Mucosa of stomach (tissue), 1 donor: Measurements from ENCODE around the gene EXOSC7.
"Not testable (repeated sequence)": the region's sequence is repeated elsewhere in the genome, so short reads cannot be mapped to it uniquely, and the experiment has no call there.

Experiments used
- H3K27me3 ChIP-seq: one replicate; pipeline ENCODE4 v1.7.0; 2013; ENCODE audit warnings: mild to moderate bottlenecking, low read length; ENCODE audit not compliant: control insufficient read depth, insufficient read depth
- H3K36me3 ChIP-seq: one replicate; pipeline ENCODE4 v1.7.0; 2013; ENCODE audit warnings: low read length; ENCODE audit not compliant: control insufficient read depth, insufficient read depth
- H3K4me1 ChIP-seq: one replicate; pipeline ENCODE4 v1.7.0; 2013; ENCODE audit warnings: mild to moderate bottlenecking, low read length; ENCODE audit not compliant: control insufficient read depth, insufficient read depth
- H3K4me3 ChIP-seq: one replicate; pipeline ENCODE4 v1.7.0; 2013; ENCODE audit warnings: low read length
- H3K9ac ChIP-seq: one replicate; pipeline ENCODE4 v1.7.0; 2013; ENCODE audit warnings: mild to moderate bottlenecking, low read length, moderate library complexity
- H3K9me3 ChIP-seq: one replicate; pipeline ENCODE4 v1.7.0; 2013; ENCODE audit warnings: mild to moderate bottlenecking, low read length, moderate library complexity; ENCODE audit not compliant: control insufficient read depth
- donor health status: Pancreatic carcinoma.

Gene EXOSC7

DNA sequence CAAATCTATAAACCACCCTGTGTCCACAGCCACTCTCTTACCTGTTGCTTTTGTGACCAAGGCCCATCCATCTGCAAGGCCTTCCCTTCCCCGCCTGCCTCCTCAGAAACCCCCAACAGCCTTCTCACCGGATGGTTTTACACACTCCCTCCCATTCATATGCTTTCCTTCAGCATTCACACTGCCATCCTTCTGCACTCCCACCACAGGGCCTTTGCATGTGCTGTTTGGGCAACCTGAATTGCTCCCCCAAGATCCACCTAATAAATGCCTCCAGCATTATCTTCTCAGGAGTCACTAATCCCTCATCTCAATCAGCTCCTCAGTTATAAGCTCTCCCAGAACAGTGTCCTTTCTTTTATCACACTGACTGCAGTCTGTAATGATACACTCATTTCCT lies 56.1 kb downstream of the EXOSC7 start:
- Histone ChIP-seq H3K9ac (no peak overlapping the region), H3K36me3 (no peaks in the 10 kb centered on the region), H3K4me1 (peaks cover 18% of the 10 kb centered on the region), H3K9me3 (no peaks in the 10 kb centered on the region), H3K4me3 (no peak overlapping the region), H3K27me3 (peaks cover 23% of the 10 kb centered on the region)

DNA sequence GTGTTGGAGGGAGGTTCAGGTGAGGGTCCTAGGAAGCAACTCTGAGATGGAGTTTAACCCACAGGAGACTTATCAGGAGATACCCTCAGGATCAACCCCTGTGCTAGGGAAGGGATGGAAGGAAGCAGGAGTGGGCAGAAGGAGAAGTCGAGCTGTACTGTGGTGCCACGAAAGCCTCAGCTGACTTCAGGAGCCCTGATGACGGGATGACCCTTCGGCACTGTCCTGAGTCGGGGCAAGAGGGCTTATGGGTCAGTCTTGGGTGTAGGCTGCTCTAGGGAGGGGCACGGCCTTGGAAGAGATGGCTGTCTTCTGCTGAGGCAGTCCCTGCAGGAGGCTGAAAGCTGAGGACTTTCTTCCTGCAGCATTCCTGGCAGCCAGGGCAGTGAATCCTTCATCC lies 57.7 kb downstream of the EXOSC7 start:
- H3K36me3 ChIP-seq, result no peaks in the 10 kb centered on the region
- peaks cover 18% of the 10 kb centered on the region for H3K4me1 ChIP-seq

DNA sequence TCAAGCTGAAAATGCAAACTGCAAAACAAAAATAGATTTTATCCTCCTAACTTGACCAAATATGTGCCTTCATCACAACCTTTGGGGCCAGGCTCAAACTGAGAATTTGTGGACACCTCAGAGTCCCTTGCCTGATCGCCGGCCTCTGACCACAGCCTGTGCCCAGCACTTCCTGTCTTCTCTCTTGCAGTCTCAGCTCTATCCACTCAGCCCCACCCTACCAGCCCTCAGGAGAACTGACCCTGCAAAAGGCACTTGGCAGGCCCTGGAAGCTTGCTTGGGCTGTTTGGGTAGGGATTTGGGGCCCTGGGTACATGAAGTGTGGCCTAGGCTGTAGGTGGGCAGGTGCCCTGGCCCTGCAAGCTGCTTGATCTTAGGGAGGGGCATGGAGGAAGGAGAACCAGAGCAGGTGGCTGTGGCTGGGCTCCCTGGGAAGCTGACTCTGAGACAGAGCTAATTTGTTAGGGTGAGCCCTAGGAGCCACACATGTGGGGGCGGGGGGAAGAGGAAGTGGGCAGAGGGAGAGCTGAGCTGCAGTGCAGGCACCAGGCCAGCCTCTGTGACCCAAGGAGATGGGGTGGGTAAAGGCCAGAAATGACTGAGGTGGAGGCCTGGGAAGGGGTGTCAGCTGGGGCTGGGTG lies 58.7 kb downstream of the EXOSC7 start:
- Histone ChIP-seq H3K27me3 (peaks cover 27% of the 10 kb centered on the region), H3K4me1 (peaks cover 18% of the 10 kb centered on the region), H3K36me3 (no peaks in the 10 kb centered on the region), H3K9ac (no peak overlapping the region), H3K9me3 (no peaks in the 10 kb centered on the region), H3K4me3 (no peak overlapping the region)

More for the DNA sequence above, 57.7 kb downstream of the EXOSC7 start:
- no peaks in the 10 kb centered on the region for H3K9me3 ChIP-seq
- H3K9ac ChIP-seq, result no peak overlapping the region
- peaks cover 27% of the 10 kb centered on the region for H3K27me3 ChIP-seq
- no peak overlapping the region for H3K4me3 ChIP-seq

DNA sequence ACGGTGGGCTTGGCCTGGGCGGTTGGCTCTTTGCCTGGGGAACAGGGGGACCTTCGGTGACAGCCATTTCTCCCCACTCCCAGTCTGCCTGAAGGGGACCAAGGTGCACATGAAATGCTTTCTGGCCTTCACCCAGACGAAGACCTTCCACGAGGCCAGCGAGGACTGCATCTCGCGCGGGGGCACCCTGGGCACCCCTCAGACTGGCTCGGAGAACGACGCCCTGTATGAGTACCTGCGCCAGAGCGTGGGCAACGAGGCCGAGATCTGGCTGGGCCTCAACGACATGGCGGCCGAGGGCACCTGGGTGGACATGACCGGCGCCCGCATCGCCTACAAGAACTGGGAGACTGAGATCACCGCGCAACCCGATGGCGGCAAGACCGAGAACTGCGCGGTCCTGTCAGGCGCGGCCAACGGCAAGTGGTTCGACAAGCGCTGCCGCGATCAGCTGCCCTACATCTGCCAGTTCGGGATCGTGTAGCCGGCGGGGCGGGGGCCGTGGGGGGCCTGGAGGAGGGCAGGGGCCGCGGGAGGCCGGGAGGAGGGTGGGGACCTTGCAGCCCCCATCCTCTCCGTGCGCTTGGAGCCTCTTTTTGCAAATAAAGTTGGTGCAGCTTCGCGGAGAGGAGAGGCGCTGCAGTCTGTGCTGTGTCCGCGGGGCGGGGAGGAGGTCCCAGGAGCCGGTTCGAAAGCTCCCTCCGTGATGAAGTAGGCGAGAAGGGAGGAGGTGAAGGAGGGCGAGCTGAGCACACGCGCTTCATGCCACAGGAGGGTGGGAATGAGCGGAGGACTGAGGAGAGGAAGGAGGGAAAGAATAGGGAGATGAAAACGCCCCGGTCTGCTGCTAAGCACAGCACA lies 59.6 kb downstream of the EXOSC7 start:
- Histone ChIP-seq H3K9me3 (no peaks in the 10 kb centered on the region), H3K36me3 (no peaks in the 10 kb centered on the region), H3K27me3 (peaks cover 27% of the 10 kb centered on the region), H3K4me3 (no peak overlapping the region), H3K9ac (no peak overlapping the region), H3K4me1 (peaks cover 18% of the 10 kb centered on the region)

DNA sequence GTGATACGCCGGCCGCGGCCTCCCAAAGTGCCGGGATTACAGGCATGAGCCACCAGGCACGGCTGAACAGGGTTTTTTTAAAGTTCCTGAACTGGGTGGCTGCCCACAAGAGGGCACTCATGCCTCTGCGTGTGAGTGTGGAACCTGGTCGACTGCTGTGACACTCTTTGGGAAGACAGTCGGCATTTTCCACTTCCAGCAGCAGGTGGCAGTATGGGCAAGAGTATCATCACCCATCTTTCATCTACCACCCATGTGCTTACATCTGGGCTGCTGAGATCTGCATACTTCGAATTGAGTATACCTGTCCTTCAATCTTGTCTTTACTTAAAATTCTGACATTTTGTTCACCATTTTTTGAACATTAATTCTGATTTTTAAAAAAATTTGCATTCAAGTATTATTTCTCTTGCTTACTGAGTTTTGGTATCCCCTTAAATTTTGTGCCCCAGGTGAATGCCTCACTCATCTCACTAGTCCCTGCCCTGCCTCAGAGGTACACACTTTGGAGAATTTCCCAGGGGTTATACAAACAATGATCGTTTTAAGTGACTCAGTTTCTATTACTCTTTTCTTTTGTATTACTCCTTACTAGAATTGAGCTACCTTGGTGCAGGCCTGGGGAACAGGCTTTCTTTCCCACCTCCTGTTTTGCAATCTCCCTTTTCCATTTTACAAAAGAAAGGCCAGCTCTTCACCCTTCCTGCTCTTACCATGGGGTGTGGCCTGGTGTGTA lies 61.8 kb downstream of the EXOSC7 start:
- peaks cover 22% of the 10 kb centered on the region for H3K4me1 ChIP-seq
- no peaks in the 10 kb centered on the region for H3K36me3 ChIP-seq
- H3K27me3 ChIP-seq, result peaks cover 27% of the 10 kb centered on the region
- no peak overlapping the region for H3K4me3 ChIP-seq
- H3K9ac ChIP-seq, result no peak overlapping the region
- no peaks in the 10 kb centered on the region for H3K9me3 ChIP-seq

DNA sequence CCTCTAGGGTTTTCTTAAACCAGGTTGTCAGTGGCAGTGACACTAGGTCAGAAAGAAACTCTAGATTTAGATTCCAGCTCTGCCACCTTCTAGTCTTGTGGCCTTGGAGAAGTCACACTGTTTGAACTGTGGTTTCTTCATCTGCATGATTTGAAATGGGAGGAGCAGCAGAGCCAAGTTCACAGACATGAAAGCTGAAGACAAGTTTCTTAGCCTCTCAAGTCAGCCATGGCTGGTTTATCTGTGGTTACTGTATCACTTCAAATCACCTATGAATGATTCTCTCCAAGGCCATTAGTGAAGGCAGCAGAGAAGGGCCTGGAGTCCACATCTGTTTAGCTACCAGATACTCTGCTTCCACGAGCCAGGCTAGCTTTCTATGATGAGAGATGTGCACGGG lies 65.6 kb downstream of the EXOSC7 start:
- H3K9me3 ChIP-seq, result no peaks in the 10 kb centered on the region
- no peak overlapping the region for H3K9ac ChIP-seq
- peaks cover 6% of the 10 kb centered on the region for H3K4me1 ChIP-seq
- no peak overlapping the region for H3K4me3 ChIP-seq
- H3K36me3 ChIP-seq, result no peaks in the 10 kb centered on the region
- peaks cover 9% of the 10 kb centered on the region for H3K27me3 ChIP-seq

DNA sequence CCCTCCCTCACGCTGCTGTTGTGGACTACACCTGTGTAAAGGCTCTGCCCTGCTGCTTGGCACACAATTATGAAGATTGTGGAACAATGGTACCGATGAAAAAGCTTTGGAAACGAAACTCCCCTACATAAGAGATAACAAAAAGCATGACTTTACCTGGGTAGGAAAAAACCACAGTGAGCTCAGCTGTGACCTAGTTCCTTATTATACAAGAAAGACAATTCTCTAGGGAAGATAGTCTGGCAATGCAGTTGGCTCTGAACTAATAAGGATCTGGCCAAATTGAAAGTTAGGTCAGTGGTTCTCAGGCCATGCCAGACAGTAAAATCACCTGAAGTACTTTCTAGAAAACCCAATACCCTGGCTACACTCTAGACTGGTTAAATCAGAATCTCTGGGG lies 66.1 kb downstream of the EXOSC7 start:
- Histone ChIP-seq H3K4me1 (peaks cover 4% of the 10 kb centered on the region), H3K9me3 (no peaks in the 10 kb centered on the region), H3K27me3 (peaks cover 4% of the 10 kb centered on the region), H3K4me3 (no peak overlapping the region), H3K36me3 (no peaks in the 10 kb centered on the region), H3K9ac (no peak overlapping the region)

DNA sequence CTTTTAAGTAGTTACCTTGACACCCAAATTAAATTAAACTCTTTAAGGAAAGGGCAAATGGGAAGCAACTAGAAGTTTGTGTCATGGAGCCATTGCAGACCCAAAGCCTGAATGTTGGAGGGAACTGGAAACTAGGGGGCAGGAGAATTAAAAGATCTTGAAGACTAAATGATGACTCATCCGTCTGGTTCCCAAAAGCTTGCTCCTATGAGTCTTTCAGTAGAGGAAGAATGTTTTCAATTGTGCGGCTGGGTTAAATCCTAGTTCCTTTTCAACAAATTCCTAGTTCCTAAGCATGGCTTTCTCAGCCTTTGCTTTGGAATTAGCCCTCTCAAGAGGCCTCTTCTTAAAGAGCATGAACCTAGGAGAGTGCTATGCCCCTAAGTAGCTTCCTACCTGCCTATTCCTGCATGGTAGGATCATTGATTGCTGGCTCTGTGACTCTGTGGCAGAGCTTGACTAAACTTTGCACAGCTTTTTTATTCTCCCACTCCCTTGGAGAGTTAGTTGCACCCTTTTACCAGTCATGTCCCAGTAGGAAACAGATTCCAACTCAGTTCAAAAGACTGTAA lies 67.8 kb downstream of the EXOSC7 start:
- no peaks in the 10 kb centered on the region for H3K9me3 ChIP-seq
- H3K4me3 ChIP-seq, result no peak overlapping the region

DNA sequence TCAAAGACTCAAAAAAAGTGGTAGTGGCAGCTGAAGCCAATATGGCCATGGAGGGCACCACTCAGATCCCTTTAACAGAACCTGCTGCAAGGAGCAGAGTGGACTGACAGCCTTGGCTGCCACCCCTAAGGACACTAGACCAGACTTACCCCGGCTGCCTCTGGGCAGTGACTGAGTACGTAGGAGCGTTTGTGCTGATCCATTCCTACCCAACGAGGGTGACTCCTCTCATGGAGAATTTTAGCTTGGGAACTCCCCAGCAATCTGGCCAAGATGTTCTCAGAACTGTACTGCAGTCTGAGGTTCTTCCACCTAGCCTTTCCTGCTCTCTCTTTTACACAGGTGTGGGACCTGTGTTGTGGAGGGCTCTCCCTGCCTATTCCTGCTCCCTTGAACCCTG lies 72.2 kb downstream of the EXOSC7 start:
- Histone ChIP-seq H3K9ac (no peak overlapping the region), H3K4me1 (no peaks in the 10 kb centered on the region), H3K4me3 (no peak overlapping the region), H3K36me3 (no peaks in the 10 kb centered on the region), H3K9me3 (no peaks in the 10 kb centered on the region), H3K27me3 (peaks cover 4% of the 10 kb centered on the region)

More for the DNA sequence above, 67.8 kb downstream of the EXOSC7 start:
- peaks cover 4% of the 10 kb centered on the region for H3K27me3 ChIP-seq
- no peak overlapping the region for H3K9ac ChIP-seq
- H3K36me3 ChIP-seq, result no peaks in the 10 kb centered on the region
- peaks cover 4% of the 10 kb centered on the region for H3K4me1 ChIP-seq

DNA sequence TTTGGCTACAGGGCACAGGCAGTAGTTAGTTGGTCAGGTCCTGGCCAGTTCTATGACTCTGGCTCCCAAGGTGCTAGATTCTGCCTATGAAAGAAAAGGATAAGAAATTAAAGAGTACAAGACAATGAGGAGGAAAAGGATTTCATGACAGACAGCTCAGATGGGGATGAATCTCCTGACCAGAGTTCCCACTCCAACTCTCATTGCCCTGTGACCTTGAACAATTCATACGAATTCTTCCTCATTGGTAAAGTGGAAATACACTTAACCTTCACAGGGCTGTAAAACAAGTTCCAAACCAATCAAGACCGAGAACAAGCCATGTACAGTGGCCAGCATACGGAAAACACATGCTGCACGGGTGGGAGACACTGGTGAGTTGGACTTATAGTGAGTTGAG lies 73.8 kb downstream of the EXOSC7 start:
- no peaks in the 10 kb centered on the region for H3K36me3 ChIP-seq
- no peaks in the 10 kb centered on the region for H3K9me3 ChIP-seq
- H3K4me3 ChIP-seq, result no peak overlapping the region
- no peak overlapping the region for H3K9ac ChIP-seq
- peaks cover 4% of the 10 kb centered on the region for H3K27me3 ChIP-seq
- H3K4me1 ChIP-seq, result no peaks in the 10 kb centered on the region

DNA sequence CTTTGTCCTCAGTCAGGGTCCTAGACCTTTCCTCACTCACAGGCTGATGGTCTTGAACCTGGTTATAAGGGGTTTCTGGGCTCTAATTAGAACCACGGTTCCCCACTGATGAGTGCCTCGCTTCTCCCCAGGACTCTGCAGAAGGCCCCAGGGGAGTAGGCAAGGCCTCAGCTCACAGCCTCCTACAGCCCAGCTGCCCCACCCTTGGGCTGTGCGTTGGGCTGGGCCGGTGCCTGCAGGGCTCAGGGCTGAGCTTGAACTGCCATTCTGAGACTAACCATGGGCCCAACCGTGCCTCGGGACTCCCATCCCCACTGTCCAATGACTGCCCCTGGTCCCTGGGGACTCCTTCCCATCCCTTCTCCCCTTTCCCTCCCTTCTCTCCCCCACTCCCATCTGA lies 75.6 kb downstream of the EXOSC7 start:
- no peaks in the 10 kb centered on the region for H3K9me3 ChIP-seq
- H3K36me3 ChIP-seq, result no peaks in the 10 kb centered on the region
- no peak overlapping the region for H3K4me3 ChIP-seq

DNA sequence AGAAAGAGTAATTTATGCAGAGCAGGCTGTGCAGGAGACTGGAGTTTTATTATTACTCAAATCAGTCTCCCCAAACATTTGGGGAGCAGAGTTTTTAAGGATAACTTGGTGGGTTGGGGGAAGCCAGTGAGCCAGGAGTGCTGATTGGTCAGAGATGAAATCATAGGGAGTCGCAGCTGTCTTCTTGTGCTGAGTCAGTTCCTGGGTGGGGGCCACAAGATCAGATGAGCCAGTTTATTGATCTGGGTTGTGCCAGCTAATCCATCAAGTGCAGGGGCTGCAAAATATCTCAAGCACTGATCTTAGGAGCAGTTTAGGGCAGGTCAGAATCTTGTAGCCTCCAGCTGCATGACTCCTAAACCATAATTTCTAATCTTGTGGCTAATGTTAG lies 77.8 kb downstream of the EXOSC7 start:
- not testable (repeated sequence) for H3K4me3 ChIP-seq, H3K4me1 ChIP-seq, H3K9me3 ChIP-seq, H3K9ac ChIP-seq, H3K27me3 ChIP-seq, H3K36me3 ChIP-seq

More for the DNA sequence above, 75.6 kb downstream of the EXOSC7 start:
- Histone ChIP-seq H3K27me3 (peaks cover 4% of the 10 kb centered on the region), H3K4me1 (no peaks in the 10 kb centered on the region), H3K9ac (no peak overlapping the region)
